Pancreas (tissue), 10 donors: Measurements from ENCODE around the gene HSDL1. TPM values are rescaled to one million over a fixed set of nuclear protein-coding genes. Genes with fewer than 3 reads are reported as not detected.

Experiments
- ATAC-seq, 4 donors: fragments of 200-7000 bp; cut with Tn5 transposase; one replicate each; pipeline versions ENCODE4 v1.8.0 to v1.9.1; 2020; ENCODE audit warnings: mild to moderate bottlenecking in 4 of 4, moderate library complexity in 4 of 4
- DNase-seq, 6 donors: peaks; one replicate each; pipeline ENCODE4 v3.0.0-alpha.2; 2020
- FAIRE-seq: peaks from 2 replicates; lab custom pipeline; 2012; peaks lifted over from hg19 to GRCh38; lab: Jason Lieb, UNC
- H3K27ac ChIP-seq, 4 donors: fragments of 200-600 bp; sonication (generic); 1 replicate in 3 of 4; 2 replicates in 1 of 4; pipeline versions ENCODE4 v1.5.0 to v1.8.0; 2020
- H3K27me3 ChIP-seq, 4 donors: fragments of 200-600 bp; one replicate each; pipeline ENCODE4 v1.8.0; 2021
- H3K36me3 ChIP-seq, 3 donors: fragments of 200-600 bp; sonication (generic) in 1 of 3; one replicate each; pipeline versions ENCODE4 v1.5.0 to v1.8.0; 2020 to 2021
- H3K4me1 ChIP-seq, 3 donors: fragments of 200-600 bp; one replicate each; pipeline ENCODE4 v1.8.0; 2021
- H3K4me3 ChIP-seq, 4 donors: fragments of 200-600 bp; sonication (generic) in 2 of 4; one replicate each; pipeline versions ENCODE4 v1.5.0 to v1.8.0; 2020 to 2021
- H3K9me3 ChIP-seq, 4 donors: fragments of 200-600 bp; one replicate each; pipeline ENCODE4 v1.8.0; 2021
- WGBS, 2 donors: extraction: QIAGEN DNeasy Blood & Tissue Kit; methylation state at CpG; one replicate each; pipeline ENCODE4 v1.1.7; 2013; 5-methylcytosine and 5-hydroxymethylcytosine counted together
- intact Hi-C, 3 donors: fragments of 100-400 bp; cut with DNase I; formaldehyde crosslinking; loops; one replicate each; pipeline versions ENCODE4 v1.11.1 to v1.14.2; 2022
- polyA plus RNA-seq, 2 donors: library from polyadenylated mRNA; stranded (reverse); fragments of 200-250 nt; gene quantifications; one replicate each; pipeline ENCODE4 v1.2.3, GENCODE V29; 2013
- total RNA-seq, 6 donors: library from RNA; stranded (reverse); fragmentation: NEBNext Ultra II Directional in 4 of 6; extraction: Animal tissue kit (Norgen Biotek cat#: 25700) in 4 of 6; gene quantifications; one replicate each; pipeline versions ENCODE4 v1.2.1 to v1.2.4, GENCODE V29; 2021 to 2023
- TF ChIP-seq, protein P1 (sequence below), 4 donors: fragments of 200-600 bp; sonication (generic) in 3 of 4; IDR thresholded peaks; one replicate each; pipeline versions ENCODE4 v1.5.0 to v1.8.0; 2021; ENCODE audit warnings: antibody characterized with exemption in 4 of 4
- donor health status: healthy with polysubstance abuse.
- donor health status: DM: no; HTN: no; CAD: no; lungs with moderate emphysema.
- donor health status: DM: no; HTN: no; CAD: no.
- donor health status: control.
- donor health status: control.
- donor health status: Bipolar disorder and iron deficiency.
- donor health status: DM: yes; HTN: yes; CAD: no.
- donor health status: DM: no; HTN: no; CAD: no.
- donor health status: DM: no; HTN: no; CAD: no.
- donor health status: DM: yes; HTN: yes; CAD: no.

HSDL1 gene
- total and polyA plus RNA-seq, 8 donors = 4.2 to 14.5 (median 7.1) TPM

DNA sequence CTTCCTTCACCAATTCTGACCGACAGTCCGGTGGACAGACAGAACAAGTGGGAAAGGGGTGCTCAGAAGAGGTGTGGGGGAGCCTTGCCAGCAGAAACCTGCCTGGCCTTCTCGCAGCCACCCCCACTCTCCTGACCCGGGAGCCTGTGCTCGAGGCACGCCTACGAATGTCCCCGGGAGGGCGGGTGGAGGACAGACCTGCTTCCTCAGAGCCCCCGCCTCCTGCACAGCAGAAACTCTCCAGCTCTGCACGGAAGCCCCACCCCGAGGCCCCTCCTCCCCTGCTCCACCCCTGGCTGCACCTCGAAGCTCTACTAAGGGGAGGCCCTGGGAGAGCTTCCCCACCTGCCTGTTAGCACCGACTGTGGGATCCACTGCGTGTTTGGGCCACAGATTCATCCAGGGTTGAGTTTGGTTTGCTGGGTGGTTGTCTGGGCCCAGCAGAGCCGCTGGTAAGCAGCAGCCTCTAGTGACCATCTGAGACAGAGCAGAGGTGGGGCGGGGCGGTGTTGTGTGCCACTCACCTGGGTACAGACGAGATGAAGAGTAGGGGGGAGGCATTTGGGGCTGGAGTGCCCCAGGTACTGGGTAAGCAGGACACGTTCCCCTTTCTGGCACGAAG, 35.7 kb upstream of the HSDL1 start:
- H3K4me1 ChIP-seq = peaks cover 0 to 16% (median 7%) of the 10 kb centered on the region in 3 donors
- no peak for ATAC-seq
- TF ChIP-seq, protein P1, sequence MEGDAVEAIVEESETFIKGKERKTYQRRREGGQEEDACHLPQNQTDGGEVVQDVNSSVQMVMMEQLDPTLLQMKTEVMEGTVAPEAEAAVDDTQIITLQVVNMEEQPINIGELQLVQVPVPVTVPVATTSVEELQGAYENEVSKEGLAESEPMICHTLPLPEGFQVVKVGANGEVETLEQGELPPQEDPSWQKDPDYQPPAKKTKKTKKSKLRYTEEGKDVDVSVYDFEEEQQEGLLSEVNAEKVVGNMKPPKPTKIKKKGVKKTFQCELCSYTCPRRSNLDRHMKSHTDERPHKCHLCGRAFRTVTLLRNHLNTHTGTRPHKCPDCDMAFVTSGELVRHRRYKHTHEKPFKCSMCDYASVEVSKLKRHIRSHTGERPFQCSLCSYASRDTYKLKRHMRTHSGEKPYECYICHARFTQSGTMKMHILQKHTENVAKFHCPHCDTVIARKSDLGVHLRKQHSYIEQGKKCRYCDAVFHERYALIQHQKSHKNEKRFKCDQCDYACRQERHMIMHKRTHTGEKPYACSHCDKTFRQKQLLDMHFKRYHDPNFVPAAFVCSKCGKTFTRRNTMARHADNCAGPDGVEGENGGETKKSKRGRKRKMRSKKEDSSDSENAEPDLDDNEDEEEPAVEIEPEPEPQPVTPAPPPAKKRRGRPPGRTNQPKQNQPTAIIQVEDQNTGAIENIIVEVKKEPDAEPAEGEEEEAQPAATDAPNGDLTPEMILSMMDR (IDR thresholded peaks at IDR 0.05) = no peak
- intact Hi-C loops = loop anchor here in 1 of 3 donors (10.0 kb wide), 1 partner anchor 96 kb away; no protein-coding TSS in a partner anchor
- DNase-seq = peak in 1 of 6 donors; percentile 69
- no peak for FAIRE-seq
- H3K36me3 ChIP-seq = peaks cover 0 to 25% (median 12%) of the 10 kb centered on the region in 3 donors
- H3K4me3 ChIP-seq = no peak overlapping the region
- 84 to 85% methylated on average over 20 to 21 of the region's 21 CpGs for WGBS, 2 donors
- H3K27me3 ChIP-seq = no peaks in the 10 kb centered on the region
- no peaks in the 10 kb centered on the region for H3K9me3 ChIP-seq
- H3K27ac ChIP-seq = no peak overlapping the region

DNA sequence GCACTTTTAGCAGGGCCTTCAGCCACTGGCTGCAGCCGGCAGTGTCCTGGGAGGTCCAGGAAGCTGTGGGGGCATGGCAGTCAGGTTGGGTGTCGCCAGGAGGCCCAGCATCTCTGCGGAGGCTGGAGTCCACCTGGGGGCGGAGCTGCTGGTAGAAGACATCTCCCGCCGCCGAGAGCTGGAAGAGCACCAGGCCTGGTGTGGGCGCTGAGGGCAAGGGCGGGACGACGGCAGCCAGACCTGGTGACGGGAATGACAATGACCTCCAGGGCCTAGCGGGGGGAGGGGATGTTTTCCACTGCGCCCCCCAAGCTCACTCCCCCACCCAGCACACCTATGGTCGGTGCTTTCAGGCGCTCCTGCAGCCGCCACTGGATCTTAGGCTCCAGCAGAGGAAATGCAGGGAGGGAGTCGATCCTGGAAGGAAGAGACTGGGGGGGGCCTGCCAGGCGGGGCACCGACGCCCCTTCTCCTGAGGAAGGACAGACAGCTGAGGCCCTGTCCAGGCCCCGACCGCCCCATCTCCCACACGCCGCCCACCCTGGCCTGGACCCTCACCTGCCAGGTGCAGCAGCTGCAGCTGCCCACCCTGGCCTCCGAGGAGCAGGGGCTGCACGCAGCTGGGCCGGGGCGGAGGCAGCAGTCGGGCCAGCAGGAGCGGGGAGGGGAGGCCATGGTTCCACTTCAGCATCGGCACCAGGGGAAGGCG, 34.8 kb upstream of the HSDL1 start:
- no peak overlapping the region for H3K4me3 ChIP-seq
- 91 to 92% methylated on average over 30 to 33 of the region's 33 CpGs for WGBS, 2 donors
- FAIRE-seq (no peak), ATAC-seq (no peak), DNase-seq (peak in 1 of 6 donors; percentile 77)
- TF ChIP-seq, protein P1 (IDR thresholded peaks at IDR 0.05) = no peak
- H3K4me1 ChIP-seq = peaks cover 0 to 8% (median 0%) of the 10 kb centered on the region in 3 donors
- H3K9me3 ChIP-seq = no peaks in the 10 kb centered on the region
- H3K36me3 ChIP-seq = peaks cover 0 to 25% (median 12%) of the 10 kb centered on the region in 3 donors
- intact Hi-C loops = loop anchor here in 2 of 3 donors (5.0 to 10.0 kb wide), 3 partner anchors 87 to 215 kb away; partner anchors contain the start of gene NECAB2 (in 1 of the 2)
- no peaks in the 10 kb centered on the region for H3K27me3 ChIP-seq
- no peak overlapping the region for H3K27ac ChIP-seq

DNA sequence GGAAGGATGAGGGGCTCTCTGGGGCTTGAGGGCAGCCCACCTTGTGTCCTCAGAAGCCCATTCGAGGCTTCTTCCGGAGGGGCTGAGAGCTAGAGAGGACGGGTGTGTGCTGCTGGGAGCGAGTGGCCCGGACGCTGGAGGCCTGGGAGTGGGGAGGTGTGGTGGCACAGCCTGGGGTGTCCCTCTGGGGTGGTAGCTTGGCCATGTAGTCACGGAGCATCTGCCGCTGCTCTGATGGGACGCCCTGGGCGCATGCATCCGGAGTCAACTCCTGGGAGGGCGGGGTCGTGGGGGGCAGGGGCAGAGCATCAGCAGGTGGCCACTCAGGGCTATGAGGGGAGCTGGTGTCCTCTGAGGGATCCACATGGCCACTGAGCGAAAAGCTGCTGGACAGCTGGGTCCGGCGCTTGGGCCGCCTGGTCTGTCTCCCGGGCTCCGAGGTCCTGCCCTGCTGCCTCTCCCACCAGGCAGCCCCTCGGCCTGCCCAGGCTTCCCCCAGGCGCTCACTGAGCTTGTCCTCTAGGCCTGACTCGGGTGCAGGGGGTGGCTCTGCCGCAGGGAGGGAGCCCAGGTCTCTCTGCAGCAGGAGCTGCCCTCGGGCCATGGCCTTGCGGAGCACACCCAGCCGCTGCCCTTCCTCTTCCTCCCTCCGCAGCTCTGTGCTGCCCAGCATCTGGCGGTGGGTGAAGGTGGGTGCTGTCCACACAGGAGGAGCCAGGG, 34.1 kb upstream of the HSDL1 start:
- Histone ChIP-seq H3K4me3 (no peak overlapping the region), H3K4me1 (peaks cover 0 to 6% (median 0%) of the 10 kb centered on the region in 3 donors), H3K27me3 (no peaks in the 10 kb centered on the region), H3K9me3 (no peaks in the 10 kb centered on the region), H3K36me3 (peaks cover 0 to 25% (median 12%) of the 10 kb centered on the region in 3 donors), H3K27ac (no peak overlapping the region)
- FAIRE-seq = no peak
- intact Hi-C loops = loop anchor here in 1 of 3 donors (5.0 to 10.0 kb wide), 2 partner anchors 87 to 214 kb away; partner anchors contain the start of gene NECAB2
- WGBS, 2 donors = 93 to 94% methylated on average over 26 to 28 of the region's 28 CpGs
- TF ChIP-seq, protein P1 (IDR thresholded peaks at IDR 0.05) = no peak
- DNase-seq = peak in 2 of 6 donors; percentile 56 to 73
- ATAC-seq = no peak

DNA sequence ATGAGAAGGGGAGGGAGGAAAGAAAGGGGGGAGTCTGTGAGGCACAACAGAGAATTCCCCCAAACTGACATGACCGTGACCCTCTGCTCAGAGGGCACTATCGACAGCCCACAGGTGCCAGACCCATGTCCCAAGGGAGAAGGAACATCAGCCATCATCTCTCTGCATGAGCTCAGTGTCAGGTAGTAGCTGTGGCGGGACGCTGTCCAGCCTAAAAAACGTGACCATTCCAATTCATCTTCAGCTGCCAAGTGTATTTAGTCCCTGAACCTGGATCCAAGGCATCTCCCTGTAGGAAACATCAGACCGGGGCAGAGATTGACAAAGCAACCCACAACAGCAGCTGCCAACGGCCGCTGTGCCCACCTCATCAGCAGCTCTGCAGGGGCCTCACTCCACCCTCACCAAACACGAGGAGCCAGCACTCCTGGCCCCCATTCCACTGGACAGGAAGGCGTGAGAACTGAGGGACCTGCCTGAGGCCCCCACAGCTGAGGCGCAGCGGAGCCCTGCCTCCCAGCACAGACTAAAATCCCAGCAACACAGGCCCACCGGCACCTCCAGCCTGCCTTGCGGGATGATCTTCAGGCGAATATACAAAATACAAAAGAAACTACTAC, 33.3 kb upstream of the HSDL1 start:
- intact Hi-C loops = loop anchor here in 1 of 3 donors (5.0 to 10.0 kb wide), 2 partner anchors 86 to 213 kb away; partner anchors contain the start of gene NECAB2
- 73 to 84% methylated on average over 15 of the region's 15 CpGs for WGBS, 2 donors
- peaks cover 0 to 23% (median 12%) of the 10 kb centered on the region in 3 donors for H3K36me3 ChIP-seq
- no peak for ATAC-seq
- no peak for FAIRE-seq
- H3K27ac ChIP-seq = no peak overlapping the region
- TF ChIP-seq, protein P1 (IDR thresholded peaks at IDR 0.05) = no peak
- no peaks in the 10 kb centered on the region for H3K27me3 ChIP-seq
- DNase-seq = no peak
- peaks cover 0 to 6% (median 0%) of the 10 kb centered on the region in 3 donors for H3K4me1 ChIP-seq
- H3K4me3 ChIP-seq = no peak overlapping the region
- H3K9me3 ChIP-seq = no peaks in the 10 kb centered on the region
